COLO829 (cell line): ENCODE data around the gene LDLR.
A peak's percentile ranks its signal among the peaks of the same experiment; 100 is the strongest.
"Not testable (repeated sequence)": the region's sequence is repeated elsewhere in the genome, so short reads cannot be mapped to it uniquely, and the experiment has no call there.

ENCODE experiments used
- DNase-seq: peaks from one replicate; pipeline ENCODE4 v3.0.0; 2012; ENCODE audit warnings: low spot score

The LDLR gene

DNA sequence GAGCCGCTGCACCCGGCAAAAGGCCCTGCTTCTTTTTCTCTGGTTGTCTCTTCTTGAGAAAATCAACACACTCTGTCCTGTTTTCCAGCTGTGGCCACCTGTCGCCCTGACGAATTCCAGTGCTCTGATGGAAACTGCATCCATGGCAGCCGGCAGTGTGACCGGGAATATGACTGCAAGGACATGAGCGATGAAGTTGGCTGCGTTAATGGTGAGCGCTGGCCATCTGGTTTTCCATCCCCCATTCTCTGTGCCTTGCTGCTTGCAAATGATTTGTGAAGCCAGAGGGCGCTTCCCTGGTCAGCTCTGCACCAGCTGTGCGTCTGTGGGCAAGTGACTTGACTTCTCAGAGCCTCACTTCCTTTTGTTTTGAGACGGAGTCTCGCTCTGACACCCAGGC, 17.2 kb downstream of the LDLR start:
- DNase-seq = no peak

DNA sequence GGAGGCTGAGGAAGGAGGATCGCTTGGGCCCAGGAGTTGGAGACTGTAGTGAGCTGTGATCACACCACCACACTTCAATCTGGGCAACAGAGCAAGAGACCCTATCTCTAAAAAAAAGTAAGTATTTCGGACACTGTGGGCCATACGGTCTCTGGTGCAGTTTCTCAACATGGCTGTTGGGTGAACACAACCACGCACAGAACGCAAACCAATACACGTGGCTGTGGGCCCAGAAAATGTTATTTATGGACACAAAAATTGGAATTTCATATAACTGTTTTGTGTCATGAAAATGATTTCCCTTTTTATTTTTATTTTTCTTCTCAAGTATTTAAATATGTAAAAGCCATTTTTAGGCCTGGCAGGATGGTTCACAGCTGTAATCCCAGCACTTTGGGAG, 19.5 kb downstream of the LDLR start:
- DNase-seq = no peak

DNA sequence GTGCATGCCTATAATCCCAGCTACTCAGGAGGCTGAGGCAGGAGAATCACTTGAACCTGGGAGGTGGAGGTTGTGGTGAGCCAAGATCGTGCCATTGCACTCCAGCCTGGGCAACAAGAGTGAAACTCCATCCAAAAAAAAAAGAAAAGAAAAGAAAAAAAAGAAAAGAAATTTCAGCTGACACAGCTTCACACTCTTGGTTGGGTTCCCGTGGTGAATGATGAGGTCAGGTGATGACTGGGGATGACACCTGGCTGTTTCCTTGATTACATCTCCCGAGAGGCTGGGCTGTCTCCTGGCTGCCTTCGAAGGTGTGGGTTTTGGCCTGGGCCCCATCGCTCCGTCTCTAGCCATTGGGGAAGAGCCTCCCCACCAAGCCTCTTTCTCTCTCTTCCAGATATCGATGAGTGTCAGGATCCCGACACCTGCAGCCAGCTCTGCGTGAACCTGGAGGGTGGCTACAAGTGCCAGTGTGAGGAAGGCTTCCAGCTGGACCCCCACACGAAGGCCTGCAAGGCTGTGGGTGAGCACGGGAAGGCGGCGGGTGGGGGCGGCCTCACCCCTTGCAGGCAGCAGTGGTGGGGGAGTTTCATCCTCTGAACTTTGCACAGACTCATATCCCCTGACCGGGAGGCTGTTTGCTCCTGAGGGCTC, 22.0 kb downstream of the LDLR start:
- DNase-seq = no peak

DNA sequence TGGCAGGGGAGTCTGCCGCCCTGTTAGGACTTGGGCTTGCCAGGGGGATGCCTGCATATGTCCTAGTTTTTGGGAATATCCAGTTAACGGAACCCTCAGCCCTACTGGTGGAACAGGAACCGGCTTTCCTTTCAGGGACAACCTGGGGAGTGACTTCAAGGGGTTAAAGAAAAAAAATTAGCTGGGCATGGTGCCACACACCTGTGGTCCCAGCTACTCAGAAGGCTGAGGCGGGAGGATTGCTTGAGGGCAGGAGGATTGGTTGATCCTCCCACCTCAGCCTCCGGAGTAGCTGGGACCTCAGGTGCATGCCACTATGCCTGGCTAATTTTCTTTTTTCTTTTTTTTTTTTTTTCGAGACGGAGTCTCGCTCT, 22.5 kb downstream of the LDLR start:
- no peak for DNase-seq

DNA sequence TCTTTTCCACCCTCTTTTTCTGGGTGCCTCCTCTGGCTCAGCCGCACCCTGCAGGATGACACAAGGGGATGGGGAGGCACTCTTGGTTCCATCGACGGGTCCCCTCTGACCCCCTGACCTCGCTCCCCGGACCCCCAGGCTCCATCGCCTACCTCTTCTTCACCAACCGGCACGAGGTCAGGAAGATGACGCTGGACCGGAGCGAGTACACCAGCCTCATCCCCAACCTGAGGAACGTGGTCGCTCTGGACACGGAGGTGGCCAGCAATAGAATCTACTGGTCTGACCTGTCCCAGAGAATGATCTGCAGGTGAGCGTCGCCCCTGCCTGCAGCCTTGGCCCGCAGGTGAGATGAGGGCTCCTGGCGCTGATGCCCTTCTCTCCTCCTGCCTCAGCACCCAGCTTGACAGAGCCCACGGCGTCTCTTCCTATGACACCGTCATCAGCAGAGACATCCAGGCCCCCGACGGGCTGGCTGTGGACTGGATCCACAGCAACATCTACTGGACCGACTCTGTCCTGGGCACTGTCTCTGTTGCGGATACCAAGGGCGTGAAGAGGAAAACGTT, 24.0 kb downstream of the LDLR start:
- DNase-seq = no peak

DNA sequence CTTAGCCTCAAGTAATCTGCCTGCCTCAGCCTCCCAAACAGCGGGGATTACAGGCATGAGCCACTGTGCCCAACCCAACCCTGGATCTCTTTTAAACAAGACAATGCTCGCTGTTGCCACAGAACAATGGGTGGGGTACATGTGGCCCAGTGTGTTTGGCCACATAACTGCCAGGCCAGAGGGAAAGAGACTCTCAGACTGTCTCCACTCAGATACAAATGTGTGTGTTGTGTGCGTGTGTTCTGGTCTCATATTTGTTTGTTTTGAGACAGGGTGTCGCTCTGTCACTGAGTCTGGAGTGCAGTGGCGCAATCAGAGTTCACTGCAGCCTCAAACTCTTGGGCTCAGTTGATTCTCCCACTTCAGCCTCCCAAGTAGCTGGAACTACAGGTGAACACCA, 25.8 kb downstream of the LDLR start:
- no peak for DNase-seq

DNA sequence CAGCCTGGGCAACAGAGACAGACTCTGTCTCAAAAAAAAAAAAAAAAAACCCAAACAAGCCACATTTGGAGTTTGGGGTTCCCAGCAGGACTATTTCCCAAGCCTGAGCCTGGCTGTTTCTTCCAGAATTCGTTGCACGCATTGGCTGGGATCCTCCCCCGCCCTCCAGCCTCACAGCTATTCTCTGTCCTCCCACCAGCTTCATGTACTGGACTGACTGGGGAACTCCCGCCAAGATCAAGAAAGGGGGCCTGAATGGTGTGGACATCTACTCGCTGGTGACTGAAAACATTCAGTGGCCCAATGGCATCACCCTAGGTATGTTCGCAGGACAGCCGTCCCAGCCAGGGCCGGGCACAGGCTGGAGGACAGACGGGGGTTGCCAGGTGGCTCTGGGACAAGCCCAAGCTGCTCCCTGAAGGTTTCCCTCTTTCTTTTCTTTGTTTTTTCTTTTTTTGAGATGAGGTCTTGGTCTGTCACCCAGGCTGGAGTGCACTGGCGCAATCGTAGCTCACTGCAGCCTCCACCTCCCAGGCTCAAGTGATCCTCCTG, 26.7 kb downstream of the LDLR start:
- no peak for DNase-seq

DNA sequence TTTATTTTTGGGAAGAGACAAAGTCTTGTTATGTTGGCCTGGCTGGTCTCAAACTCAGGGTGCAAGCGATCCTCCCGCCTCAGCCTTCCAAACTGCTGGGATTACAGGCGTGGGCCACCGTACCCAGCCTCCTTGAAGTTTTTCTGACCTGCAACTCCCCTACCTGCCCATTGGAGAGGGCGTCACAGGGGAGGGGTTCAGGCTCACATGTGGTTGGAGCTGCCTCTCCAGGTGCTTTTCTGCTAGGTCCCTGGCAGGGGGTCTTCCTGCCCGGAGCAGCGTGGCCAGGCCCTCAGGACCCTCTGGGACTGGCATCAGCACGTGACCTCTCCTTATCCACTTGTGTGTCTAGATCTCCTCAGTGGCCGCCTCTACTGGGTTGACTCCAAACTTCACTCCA, 27.2 kb downstream of the LDLR start:
- no peak for DNase-seq

DNA sequence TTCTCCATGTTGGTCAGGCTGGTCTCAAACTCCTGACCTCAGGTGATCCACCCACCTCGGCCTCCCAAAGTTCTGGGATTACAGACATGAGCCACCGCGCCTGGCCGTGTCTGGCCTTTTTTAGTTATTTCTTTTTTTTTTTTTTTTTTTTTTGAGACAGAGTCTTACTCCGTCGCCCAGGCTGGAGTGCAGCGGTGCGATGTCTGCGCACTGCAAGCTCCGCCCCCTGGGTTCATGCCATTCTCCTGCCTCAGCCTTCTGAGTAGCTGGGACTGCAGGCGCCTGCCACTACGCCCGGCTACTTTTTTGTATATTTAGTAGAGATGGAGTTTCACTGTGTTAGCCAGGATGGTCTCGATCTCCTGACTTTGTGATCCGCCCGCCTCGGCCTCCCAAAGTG, 32.7 kb downstream of the LDLR start:
- not testable (repeated sequence) for DNase-seq

DNA sequence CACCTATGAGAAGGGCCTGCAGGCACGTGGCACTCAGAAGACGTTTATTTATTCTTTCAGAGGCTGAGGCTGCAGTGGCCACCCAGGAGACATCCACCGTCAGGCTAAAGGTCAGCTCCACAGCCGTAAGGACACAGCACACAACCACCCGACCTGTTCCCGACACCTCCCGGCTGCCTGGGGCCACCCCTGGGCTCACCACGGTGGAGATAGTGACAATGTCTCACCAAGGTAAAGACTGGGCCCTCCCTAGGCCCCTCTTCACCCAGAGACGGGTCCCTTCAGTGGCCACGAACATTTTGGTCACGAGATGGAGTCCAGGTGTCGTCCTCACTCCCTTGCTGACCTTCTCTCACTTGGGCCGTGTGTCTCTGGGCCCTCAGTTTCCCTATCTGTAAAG, 33.9 kb downstream of the LDLR start:
- no peak for DNase-seq

DNA sequence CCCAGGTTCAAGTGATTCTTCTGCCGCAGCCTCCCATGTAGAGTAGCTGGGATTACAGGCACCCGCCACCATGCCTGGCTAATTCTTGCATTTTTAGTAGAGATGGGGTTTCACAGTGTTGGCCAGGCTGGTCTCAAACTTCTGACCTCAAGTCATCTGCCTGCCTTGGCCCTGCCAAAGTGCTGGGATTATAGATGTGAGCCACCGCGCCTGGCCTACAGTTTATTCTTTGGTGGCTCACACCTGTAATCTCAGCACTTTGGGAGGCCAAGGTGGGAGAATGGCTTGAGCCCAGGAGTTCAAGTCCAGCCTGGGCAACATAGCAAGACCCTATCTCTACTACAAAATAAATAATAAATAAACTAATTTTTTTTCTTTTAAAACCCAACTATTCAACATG, 34.9 kb downstream of the LDLR start:
- not testable (repeated sequence) for DNase-seq

DNA sequence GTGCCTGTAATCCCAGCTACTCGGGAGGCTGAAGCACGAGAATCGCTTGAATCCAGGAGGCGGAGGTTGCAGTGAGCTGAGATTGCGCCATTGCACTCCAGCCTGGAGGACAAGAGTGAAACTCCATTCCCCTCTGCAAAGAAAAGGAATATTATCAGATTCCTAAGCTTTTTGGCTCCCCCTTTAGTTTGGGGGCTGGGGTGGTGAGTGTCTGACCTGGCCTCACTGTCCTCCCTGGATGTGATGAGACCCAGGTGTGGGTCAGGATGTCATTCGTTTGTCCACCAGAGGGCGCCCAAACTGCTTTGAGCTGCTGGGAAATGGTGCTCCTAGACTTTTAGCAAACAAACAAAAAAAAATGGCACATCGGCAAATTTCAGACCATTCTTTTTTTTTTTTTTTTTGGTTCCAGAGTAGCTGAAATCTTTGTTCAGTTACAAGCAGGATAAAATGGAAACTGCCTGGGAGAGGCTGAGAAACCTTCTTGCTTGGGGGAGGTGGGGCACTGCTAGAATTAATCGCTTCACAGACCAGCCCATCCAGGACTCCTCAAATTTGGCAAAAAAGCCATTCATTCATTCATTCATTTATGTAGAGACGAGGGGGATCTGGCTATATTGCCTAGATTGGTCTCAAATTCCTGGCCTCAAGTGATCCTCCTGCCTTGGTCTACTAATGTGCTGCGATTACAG, 36.9 kb downstream of the LDLR start:
- DNase-seq = peak; percentile 46

DNA sequence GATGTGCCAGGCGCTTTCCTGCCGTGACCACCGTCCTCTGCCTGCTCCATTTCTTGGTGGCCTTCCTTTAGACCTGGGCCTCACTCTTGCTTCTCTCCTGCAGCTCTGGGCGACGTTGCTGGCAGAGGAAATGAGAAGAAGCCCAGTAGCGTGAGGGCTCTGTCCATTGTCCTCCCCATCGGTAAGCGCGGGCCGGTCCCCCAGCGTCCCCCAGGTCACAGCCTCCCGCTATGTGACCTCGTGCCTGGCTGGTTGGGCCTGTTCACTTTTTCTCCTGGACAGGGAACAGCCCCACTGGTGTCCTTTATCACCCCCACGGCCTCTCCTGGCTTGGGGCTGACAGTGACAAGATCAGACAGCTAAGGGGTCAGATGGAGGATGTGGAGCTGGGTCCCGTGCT, 38.6 kb downstream of the LDLR start:
- no peak for DNase-seq

DNA sequence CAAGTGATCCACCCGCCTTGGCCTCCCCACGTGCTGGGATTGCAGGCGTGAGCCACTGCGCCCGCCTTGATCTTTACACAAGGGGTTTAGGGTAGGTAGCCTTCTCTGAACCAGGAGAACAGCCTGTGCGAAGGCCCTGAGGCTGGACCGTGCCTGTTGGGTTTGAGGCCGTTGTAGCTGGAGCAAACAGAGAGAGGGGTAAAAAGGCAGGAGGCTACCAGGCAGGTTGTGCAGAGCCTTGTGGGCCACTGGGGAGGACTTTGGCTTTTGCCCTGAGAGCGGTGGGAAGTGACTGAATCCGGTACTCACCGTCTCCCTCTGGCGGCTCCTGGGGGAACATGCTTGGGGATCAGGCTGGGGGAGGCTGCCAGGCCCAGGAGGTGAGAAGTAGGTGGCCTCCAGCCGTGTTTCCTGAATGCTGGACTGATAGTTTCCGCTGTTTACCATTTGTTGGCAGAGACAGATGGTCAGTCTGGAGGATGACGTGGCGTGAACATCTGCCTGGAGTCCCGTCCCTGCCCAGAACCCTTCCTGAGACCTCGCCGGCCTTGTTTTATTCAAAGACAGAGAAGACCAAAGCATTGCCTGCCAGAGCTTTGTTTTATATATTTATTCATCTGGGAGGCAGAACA, 41.7 kb downstream of the LDLR start:
- peak; percentile 74 for DNase-seq

DNA sequence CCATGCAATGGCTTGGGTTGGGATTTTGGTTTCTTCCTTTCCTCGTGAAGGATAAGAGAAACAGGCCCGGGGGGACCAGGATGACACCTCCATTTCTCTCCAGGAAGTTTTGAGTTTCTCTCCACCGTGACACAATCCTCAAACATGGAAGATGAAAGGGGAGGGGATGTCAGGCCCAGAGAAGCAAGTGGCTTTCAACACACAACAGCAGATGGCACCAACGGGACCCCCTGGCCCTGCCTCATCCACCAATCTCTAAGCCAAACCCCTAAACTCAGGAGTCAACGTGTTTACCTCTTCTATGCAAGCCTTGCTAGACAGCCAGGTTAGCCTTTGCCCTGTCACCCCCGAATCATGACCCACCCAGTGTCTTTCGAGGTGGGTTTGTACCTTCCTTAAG, 42.2 kb downstream of the LDLR start:
- no peak for DNase-seq

DNA sequence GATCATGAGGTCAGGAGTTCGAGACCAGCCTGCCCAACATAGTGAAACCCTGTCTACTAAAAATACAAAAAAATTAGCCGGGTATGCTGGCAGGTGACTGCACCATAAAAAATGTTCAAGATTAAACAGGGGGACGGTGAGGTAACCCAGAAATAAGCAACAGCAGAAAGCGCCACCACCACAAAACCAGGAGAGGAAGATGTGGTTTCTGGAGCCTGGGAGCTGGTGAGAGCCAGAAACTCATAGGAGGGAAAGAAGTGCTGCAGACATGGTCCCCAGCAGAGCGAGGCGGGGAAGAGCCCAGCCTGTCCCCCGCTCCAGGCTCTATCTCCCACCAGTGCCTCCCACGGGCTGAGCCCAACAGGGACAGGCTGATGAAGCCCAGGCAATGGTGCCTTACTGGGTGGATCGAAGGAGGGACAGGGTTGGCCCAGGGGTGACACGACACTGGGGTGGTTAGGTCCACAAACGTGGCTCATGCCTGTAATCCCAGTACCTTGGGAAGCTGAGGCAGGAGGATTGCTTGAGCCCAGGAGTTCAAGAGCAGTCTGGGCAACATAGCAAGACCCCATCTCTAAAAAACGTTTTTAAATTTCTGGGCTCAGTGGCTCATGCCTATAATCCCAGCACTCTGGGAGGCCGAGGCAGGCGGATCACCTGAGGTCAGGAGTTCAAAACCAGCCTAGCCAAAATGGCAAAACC, 47.3 kb downstream of the LDLR start:
- no peak for DNase-seq

DNA sequence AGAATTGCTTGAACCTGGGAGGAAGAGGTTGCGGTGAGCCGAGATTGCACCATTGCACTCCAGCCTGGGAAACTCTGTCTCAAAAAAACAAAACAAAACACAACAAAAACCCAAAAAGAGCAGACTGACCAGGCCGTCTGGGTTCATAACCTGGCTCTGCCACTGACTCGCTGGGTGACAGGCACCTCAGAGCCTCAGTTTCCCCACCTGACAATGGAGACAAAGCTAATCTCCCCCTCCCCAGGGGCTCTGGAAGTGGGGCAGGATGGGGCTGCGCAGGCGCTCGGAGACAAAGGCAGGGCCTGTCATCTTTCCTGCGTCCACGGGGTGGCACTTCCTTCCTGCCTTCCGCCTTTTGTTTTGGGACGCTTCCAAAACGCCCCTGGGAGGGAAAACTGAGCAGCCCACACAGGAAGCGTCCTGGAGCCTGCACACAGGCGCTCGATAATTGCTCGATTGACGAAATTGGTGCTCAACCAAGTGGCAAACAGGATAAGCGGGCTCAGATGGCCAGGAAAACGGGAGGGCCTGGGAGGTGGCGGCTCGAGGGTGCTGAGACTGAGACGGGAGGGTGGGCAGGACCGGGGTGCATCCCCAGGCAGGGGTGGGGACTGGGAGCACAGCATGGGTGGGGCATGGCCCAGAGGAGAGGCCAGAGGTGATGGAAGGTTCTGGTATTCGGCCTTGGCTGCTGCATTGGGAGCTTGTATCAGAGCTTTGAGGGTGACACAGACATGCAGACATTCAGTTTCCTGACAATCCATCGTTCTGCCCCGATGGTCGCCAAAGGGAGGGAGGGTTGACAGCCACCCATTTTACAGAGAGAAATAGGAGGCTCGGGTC, 48.5 kb downstream of the LDLR start:
- DNase-seq = peak; percentile 77

DNA sequence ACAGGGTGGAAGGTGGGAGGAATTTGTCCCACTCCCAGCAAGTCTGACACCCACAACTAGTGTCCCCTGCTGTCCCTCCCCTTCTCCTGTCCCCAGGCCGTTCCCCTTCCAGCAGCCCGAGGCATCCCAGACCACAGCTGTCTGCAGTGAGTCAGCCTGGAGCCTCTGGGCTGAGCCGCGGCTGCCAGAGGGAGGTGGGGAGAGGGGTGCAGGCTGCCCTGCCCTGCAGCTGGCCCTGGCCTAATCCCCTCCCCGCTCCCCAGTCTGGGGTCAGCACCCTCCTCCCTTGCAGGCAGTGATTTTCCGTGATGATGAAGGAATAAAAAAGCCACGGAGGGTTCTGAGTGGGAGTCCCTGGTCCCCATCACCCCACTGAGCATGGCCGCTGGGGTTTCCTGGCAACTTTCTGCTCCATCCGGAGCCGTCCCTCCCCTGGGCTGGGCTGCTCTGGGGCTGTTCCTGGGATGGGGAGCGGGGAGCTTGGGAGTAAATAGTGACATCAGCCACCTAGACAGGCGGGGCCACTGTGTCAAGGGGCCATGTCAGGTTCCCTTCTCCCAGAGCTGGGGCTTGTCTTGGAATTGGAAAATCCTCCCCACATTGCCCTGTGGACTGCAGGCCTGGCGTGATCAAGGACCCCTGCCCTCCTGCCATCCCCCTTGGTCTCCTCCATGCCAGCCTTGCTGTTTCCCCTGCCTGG, 49.5 kb downstream of the LDLR start:
- no peak for DNase-seq

DNA sequence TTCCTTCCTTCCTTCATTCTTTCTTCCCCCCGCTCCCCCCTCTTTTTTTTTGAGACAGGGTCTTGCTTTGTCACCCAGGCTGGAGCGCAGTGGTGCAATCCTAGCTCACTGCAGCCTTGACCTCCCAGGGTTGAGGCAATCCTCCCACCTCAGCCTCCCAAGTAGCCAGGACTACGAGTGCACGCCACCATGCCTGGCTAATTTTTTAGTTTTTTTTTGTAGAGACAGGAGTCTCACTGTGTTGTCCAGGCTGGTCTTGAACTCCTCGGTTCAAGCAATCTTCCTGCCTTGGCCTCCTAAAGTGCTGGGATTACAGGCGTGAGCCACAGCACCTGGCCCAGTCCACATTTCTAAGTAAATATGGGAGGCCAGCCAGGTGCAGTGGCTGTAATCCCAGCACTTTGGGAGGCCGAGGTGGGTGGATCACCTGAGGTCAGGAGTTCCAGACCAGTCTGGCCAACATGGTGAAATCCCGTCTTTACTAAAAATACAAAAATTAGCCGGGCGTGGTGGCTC, 50.8 kb downstream of the LDLR start:
- not testable (repeated sequence) for DNase-seq

DNA sequence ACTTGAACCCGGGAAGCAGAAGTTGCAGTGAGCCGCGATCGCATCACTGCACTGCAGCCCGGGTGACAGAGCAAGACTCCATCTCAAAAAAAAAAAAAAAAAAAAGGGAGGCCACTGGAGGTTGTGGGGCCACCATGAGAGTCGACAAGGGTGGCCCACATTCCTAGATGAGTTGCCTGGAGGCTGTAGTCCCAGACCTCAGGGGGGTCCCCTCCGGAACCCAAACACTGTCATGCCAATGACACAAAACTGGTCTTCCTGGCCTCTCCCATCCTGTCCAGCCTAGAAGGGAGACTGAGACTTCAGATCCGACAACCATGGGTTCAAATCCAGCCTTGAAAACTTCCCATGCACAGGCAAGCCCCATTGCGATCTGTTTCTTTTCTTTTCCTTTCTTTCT, 51.6 kb downstream of the LDLR start:
- no peak for DNase-seq
